Superior temporal gyrus (tissue), 1 donor: Measurements from ENCODE around the gene ZBTB32.

ENCODE experiments used
- DNase-seq: peaks from one replicate; pipeline ENCODE4 v3.0.0-alpha.2; 2016; ENCODE audit errors: extremely low spot score

Gene ZBTB32

DNA sequence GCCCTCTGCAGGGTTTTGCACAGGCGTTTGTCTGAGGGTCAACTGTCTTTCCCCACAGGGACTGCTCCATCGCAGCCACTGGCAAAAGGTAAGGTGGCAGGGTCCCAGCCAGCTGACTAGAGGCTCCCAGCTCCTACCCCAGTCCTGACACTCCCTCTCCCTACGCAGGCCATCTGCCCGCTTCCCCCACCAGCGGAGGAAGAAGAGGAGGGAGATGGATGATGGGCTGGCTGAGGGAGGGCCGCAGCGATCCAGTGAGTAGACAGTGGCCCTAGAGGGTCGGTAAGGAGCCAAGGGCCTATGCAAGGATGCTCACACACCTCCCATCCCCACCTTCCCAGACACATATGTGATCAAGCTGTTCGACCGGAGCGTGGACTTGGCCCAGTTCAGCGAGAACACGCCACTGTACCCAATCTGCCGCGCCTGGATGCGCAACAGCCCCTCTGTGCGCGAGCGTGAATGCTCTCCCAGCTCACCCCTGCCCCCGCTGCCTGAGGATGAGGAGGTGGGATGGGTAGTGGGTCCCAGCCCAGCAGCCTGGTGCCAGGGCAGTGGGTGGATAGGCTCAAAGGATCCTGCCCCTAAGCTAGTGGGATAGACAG is 48.5 kb downstream of the ZBTB32 start:
- no peak for DNase-seq

DNA sequence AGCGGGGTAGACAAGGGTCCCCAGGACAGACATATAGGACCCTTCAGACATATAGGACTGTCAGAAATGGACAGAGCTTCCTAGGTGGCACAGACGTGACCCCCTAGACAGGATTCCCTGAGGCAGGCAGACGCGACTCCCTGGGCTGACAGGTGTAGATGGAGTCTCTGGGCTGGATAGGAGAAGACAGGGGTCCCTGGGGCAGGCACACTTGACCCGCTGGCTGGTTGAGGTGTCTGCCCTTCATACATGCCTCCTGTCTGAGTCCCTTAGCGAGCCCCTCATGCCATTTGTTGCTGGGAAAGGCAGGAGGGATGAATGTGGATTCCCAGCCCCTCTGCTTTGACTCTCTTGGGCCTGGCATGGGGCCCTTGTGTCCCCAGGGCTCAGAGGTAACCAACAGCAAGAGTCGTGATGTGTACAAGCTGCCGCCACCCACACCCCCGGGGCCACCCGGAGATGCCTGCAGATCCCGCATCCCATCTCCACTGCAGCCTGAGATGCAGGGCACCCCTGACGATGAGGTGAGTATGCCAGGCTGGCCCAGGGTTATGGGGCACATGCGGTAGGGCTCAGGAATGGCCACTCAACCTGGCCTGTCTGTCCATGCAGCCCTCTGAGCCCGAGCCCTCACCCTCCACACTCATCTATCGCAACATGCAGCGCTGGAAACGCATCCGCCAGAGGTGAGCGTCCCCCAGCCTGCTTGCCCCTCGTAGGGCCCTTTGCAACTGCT is 49.4 kb downstream of the ZBTB32 start:
- no peak for DNase-seq

DNA sequence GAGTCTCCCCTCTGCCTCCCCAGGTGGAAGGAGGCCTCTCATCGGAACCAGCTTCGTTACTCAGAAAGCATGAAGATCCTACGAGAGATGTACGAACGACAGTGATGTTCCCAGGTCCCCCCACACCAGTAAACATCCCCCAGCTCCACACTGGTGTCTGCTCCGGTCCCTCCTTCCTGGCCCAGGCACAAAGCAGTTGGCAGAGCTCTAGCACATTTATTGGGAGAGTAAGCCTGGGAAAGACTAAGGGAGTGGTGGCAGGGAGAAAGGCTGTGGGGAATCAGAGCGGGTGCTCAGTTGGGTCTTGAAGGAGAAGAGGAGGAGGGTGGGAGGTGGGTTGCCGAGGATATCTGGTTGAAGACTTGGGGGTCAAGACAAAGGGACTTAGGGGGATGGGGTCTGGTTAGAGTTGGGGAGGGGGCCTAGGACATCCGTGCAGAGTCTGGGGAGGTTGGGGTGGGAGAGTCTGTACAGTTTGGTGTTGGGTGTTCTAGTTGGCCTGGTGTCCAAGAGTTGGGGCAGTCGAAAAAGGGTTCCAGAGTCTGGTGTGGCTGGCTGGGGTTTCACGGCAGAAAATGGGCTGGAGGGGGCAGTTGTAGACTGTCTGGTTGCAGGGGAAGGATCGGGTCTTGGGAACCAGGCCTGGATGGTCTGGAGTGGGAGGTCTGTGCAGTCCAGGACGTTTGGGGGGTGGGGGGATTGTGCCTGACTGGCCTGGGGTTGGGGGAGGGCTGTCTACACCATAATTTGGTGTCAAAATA is 50.2 kb downstream of the ZBTB32 start:
- DNase-seq = no peak

DNA sequence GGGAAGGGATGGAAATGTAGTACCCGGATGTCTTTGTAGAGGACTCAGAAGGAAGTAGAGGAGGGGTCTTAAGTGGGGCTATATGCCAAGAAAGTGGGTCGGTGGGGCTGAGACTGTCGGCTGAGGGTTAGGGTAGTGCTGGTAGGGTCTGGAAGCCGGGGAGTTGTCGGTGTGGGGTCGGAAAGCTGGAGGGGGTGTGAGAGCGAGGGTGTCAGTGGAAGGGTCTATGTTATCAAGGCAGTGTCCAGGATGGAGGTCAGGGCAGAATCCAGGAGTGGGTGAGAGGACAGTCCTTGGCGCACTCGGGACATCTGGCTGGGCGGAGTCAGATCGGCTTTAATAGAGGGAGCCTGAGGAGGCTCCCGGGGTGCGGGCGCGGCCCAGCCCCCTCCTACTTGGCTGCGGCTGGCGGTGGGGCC is 50.8 kb downstream of the ZBTB32 start:
- no peak for DNase-seq

DNA sequence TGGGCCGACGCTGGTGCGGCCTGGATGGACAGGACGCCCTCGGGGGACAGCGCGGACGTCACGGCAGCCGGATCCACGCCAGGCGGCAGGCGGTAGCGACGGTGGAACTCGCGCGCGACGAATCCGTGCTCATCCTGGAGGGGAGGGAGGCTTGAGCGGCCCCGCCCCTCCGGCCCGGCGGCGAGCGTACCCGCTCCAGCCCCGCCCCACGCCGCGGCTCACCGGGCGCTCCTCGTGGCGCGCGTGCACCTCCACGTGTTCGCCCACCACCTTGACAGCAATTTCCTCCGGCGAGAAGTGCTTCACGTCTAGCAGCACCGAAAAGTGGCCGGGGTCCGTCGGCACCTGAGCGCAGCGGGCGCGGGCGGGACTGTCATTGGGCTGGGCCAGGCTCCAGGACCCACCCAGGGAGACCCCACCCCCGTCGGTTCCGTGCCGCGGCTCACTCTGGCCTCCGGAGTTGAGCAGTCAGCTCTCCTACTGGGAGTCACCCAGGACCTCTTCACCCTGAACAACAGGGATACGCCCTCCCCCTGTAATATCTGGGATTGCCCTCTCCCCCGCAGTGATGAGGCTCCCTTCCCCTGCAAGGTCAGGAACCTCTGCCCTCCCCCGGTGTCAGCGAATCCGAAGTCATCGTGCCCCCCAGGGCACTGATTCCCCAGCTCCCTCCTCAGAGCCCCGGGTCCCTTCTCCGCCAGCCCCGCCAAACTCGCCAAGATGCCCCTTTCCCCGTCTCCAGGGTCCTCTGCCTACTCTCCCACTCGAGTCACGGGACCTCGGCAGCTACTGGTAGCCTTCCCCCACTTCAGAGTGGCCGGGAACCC is 51.4 kb downstream of the ZBTB32 start:
- peak; percentile 5 for DNase-seq

DNA sequence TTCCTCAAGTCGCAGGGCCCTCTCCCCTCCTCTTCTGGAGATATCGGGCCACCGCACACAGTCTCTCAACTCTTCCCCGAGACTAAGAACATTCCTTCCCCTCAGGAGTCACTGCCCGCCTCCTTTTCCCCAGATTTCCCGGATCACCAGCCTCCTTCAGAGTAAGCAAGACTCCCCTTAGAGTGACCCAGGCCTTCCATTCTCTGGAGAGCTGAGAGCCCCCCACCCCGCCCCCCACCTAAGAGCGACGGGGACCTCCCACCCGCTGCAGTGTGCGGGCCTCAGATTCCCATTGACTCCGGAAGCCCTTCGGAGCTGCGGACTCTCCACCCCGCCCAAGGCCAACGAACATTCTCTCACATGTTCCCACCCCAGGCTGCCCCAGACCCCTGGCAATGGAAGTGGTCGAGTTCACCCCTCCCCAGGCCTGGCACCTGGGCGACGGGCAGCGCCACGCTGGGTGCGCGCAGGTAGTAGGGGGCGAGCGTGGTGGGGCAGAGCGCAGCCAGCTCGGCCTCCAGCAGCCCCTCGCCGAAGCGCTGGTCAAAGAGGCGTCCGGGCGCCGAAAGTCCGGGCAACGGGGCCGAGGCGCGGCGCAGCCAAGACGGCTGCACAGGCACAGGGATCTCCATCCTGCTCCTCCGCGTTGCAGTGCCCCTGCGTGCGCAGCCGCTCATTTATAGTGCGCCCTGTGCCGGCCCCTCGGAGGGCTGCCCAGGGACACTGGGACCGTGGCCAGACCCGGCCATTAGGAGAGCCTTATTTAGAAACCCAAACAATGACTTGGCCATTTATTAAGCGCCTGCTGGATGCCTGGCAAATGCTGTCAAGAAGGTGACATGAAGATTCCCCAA is 52.2 kb downstream of the ZBTB32 start, which contains the start of gene HSPB6:
TSS of gene HSPB6 (minus strand) at position 653 of the 854 bp plus-strand sequence. CDS start at position 632, 21 bp downstream.
- no peak for DNase-seq

DNA sequence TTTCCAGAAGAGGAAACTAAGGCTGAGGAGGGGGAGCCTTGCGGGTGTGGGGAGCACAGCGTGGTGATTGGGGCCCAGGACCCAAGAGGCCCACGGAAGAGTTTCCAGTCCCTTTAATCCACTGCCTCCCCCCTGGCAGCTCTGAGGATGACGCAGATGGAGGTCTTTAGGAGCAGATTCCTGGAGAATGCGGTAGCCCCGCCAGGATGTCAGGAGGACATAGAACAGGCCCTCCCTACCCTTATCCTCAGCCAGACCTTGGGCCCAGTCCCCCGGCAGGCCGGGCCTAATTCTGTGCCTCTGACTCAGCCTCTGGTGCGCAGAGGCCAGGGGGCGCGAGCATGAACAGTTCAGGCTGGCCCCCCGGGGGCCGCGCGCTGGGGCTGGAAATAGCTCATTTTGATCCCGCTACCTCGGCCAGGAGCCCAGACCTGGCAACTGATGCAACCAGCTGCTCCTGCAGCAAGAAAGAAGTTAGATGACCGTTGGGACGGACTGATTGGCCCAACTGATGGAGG is 52.9 kb downstream of the ZBTB32 start:
- peak; percentile 18 for DNase-seq

DNA sequence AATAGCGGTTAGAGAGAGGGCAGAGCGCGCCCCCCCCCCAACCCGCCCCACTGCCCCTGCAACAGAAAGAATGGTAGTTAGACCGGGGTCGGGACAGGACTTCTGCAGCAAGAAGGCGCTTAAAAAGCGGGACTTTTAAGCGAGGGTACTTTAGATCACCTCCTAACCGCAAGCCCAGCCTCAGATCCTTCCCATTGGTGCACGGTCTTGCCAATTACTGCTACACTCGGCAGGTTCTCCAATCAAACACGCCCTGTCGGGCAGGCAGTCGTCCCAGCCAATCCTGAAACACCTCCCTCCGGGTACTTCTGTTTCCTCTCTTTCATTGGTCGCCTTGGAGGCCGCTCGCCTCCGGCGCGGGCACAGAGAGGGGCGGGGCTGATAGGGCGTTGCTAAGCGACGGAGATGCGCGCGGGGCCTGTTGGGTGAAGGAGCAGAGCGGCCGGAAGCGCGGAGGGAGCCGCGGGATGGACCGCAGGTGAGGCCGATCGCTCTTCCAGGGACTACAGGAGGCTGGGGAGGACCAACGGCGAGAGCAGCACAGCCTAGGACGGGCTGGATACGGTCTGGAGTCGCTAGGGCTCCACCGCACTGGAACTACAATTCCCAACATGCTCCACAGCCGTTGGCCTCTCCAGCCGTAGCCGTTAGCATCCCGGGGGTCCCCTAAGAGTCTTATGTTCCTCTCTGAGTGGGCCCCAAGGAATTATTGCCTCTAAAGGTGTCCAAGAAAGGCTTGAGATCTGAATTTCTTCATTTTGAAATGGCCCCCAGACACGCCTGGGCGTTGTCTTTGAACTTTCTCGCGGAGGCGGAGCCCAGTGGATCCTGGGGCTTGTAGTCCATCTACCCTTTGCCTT is 53.6 kb downstream of the ZBTB32 start, which contains the start of gene PROSER3:
TSS of gene PROSER3 (plus strand) at position 428 of the 860 bp plus-strand sequence. CDS start at position 468, 40 bp downstream.
- peak; percentile 100 for DNase-seq

DNA sequence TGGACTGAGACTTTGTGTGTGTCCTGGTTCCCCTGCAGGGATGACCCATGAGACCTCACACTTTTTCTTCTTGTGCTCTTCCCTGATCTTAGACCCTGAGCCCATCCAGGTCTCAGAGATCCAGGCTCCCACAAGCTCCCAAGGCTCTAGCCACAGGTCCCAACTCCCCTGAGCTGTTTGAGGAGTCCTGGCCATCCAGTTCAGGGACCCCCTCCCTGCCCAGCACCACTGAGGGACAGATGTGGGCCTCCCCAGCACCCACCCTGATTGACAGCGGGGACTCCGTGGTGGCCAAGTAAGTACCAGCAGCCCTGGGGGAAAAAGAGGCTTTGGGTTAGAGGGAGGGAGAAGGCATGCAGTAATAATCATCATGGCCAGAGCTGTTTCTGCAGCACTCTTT is 55.3 kb downstream of the ZBTB32 start:
- DNase-seq = no peak

DNA sequence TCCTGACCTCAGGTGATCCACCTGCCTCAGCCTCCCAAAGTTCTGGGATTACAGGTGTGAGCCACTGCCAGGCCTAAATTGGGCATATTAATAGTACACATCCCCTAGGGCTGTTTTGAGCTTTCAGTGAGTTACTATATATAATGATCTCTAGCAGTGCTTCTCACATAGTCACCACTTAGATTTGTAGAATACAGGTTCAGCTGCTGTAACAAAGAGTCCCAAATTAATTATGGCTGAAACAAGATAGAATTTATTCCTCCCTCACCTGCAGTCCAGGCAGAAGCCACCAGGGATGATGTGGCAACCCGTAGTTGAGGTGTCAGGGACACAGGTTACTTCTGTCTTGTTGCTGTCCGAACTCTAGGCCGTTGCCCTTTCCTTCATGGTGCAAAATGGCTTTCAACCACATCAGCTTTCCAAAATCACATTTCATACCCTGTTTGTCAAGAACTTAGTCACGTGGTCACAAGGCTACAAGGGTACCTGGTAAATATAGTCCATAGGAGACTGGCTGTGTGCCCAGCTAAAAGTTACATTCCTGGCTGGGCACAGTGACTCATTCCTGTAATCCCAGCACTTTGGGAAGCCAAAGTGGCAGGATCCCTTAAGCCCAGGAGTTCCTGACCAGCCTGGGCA is 56.5 kb downstream of the ZBTB32 start:
- no peak for DNase-seq

DNA sequence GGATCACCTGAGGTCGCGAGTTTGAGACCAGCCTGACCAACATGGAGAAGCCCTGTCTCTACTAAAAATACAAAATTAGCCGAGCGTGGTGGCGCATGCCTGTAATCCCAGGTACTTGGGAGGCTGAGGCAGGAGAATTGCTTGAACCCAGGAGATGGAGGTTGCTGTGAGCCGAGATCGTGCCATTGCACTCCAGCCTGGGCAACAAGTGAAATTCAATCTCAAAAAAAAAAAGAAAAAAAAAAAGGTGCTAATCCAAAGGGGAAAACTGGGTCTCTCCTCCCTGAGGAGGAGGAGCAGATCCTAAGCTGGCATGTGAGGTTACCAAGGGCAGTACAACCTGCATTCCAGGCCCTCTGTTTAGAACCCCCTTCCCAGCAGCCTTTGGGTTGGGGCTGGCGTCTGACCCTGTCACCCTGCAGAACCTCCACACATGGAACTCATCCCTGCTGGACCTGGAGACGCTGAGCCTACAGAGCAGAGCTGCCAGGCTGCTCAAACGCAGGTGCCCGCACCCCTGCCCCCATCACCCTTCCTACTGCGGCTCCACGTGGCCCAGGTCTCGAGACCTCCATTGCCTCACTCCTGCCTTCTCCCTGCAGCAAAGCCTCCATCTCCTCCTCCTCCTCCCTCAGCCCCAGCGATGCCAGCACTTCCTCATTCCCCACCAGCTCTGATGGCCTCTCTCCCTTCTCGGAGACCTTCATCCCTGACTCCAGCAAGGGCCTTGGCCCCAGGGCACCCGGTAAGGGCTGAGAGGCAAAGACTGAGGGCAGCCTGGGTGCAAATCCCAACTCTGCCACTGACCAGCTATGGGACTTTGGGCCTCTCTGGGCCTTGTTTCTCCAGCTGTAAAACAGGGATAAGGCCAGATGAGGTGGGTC is 60.3 kb downstream of the ZBTB32 start:
- no peak for DNase-seq
